Ecto neural progenitor cell (in vitro differentiated cells): Measurements from ENCODE around the gene FEM1A.
A peak's percentile ranks its signal among the peaks of the same experiment; 100 is the strongest.
"Not testable (repeated sequence)": the region's sequence is repeated elsewhere in the genome, so short reads cannot be mapped to it uniquely, and the experiment has no call there.

Experiments
- DNase-seq: peaks from one replicate; pipeline ENCODE4 v3.0.0-alpha.2; 2018; ENCODE audit warnings: low spot score

The FEM1A gene

GRCh38 chr19:4811328-4812131 is 20.0 kb downstream of the FEM1A start:
- peak; percentile 88 for DNase-seq

- no peak for DNase-seq
Observed at GRCh38 chr19:4814625-4815425, 23.3 kb downstream of the FEM1A start.

- peak; percentile 87 for DNase-seq
Observed at GRCh38 chr19:4815426-4816201, 24.1 kb downstream of the FEM1A start.

- no peak for DNase-seq
Observed at GRCh38 chr19:4816202-4816949, 24.8 kb downstream of the FEM1A start.

- DNase-seq = no peak
Observed at GRCh38 chr19:4816950-4817278, 25.4 kb downstream of the FEM1A start.

- DNase-seq = no peak
Observed at GRCh38 chr19:4817467-4818277, 26.1 kb downstream of the FEM1A start.

GRCh38 chr19:4821265-4821664 is 29.7 kb downstream of the FEM1A start:
- no peak for DNase-seq

- DNase-seq = not testable (repeated sequence)
Observed at GRCh38 chr19:4822354-4822753, 30.8 kb downstream of the FEM1A start.

GRCh38 chr19:4823577-4823976 is 32.0 kb downstream of the FEM1A start:
- DNase-seq = no peak

GRCh38 chr19:4829001-4829712 is 37.6 kb downstream of the FEM1A start:
- DNase-seq = no peak

GRCh38 chr19:4830332-4830731 is 38.8 kb downstream of the FEM1A start:
- DNase-seq = no peak

GRCh38 chr19:4830768-4831265 is 39.3 kb downstream of the FEM1A start:
- DNase-seq = no peak

- DNase-seq = no peak
Observed at GRCh38 chr19:4831304-4831978, 39.9 kb downstream of the FEM1A start, which contains the start of gene TICAM1. TSS of gene TICAM1 (minus strand) at chr19:4831712. CDS start at chr19:4818377, 13,335 bp downstream.

GRCh38 chr19:4831979-4832340 is 40.4 kb downstream of the FEM1A start:
- DNase-seq = not testable (repeated sequence)

- no peak for DNase-seq
Observed at GRCh38 chr19:4832776-4833175, 41.2 kb downstream of the FEM1A start.

- DNase-seq = no peak
Observed at GRCh38 chr19:4839192-4839591, 47.7 kb downstream of the FEM1A start.

GRCh38 chr19:4843647-4843965 is 52.1 kb downstream of the FEM1A start:
- no peak for DNase-seq

GRCh38 chr19:4844348-4845179 is 53.0 kb downstream of the FEM1A start:
- DNase-seq = no peak

GRCh38 chr19:4845975-4846374 is 54.4 kb downstream of the FEM1A start:
- DNase-seq = not testable (repeated sequence)
